GM18505 (cell line): ENCODE measurements around the gene RPL7A.

Source experiments
- ATAC-seq: cut with Tn5 transposase; IDR thresholded peaks from one replicate; pipeline ENCODE4 v1.9.1; 2021; ENCODE audit not compliant: unreplicated experiment
- POLR2A ChIP-seq: IDR thresholded peaks from 4 replicates; pipeline ENCODE4 v1.6.1; 2011; ENCODE audit warnings: borderline replicate concordance; ENCODE audit not compliant: insufficient read depth, insufficient read length; ENCODE audit errors: extremely low read depth

Gene RPL7A

GRCh38 chr9:133393399-133393798, 45.4 kb downstream of the RPL7A start:
- ATAC-seq = no peak

GRCh38 chr9:133394687-133395271, 46.8 kb downstream of the RPL7A start:
- no peak for ATAC-seq
- no peak for TF ChIP-seq POLR2A

More at GRCh38 chr9:133393399-133393798, 45.4 kb downstream of the RPL7A start:
- TF ChIP-seq POLR2A = no peak

- no peak for ATAC-seq
Measured at GRCh38 chr9:133396952-133397351, 48.9 kb downstream of the RPL7A start.

GRCh38 chr9:133397370-133397769, 49.4 kb downstream of the RPL7A start:
- no peak for ATAC-seq
- TF ChIP-seq POLR2A = no peak

More at GRCh38 chr9:133396952-133397351, 48.9 kb downstream of the RPL7A start:
- no peak for TF ChIP-seq POLR2A

- no peak for ATAC-seq
- no peak for TF ChIP-seq POLR2A
Measured at GRCh38 chr9:133397895-133398294, 49.9 kb downstream of the RPL7A start.

GRCh38 chr9:133400292-133400691, 52.3 kb downstream of the RPL7A start:
- no peak for TF ChIP-seq POLR2A
- ATAC-seq = no peak
